Immature natural killer cell (primary cell): ENCODE results near the gene MBNL2. TPM values are rescaled to one million over a fixed set of nuclear protein-coding genes. Genes with fewer than 3 reads are reported as not detected.

Experiments
- DNase-seq, 3 donors: peaks; one replicate each; pipeline ENCODE4 v3.0.0; 2022; ENCODE audit warnings: mixed read lengths in 1 of 3
- H3K27ac Mint-ChIP-seq, 6 donors: one replicate each; pipeline ENCODE4 v1.8.0; 2020; ENCODE audit warnings: mixed read lengths in 6 of 6, mild to moderate bottlenecking in 5 of 6, inconsistent platforms in 4 of 6, moderate library complexity in 3 of 6
- H3K27me3 Mint-ChIP-seq, 3 donors: one replicate each; pipeline ENCODE4 v1.8.0; 2020 to 2021; ENCODE audit warnings: low read depth in 3 of 3, mild to moderate bottlenecking in 3 of 3, mixed read lengths in 3 of 3, moderate library complexity in 3 of 3, inconsistent platforms in 1 of 3
- H3K36me3 Mint-ChIP-seq, 3 donors: one replicate each; pipeline ENCODE4 v1.8.0; 2020; ENCODE audit warnings: mixed read lengths in 3 of 3, inconsistent platforms in 2 of 3, mild to moderate bottlenecking in 2 of 3
- H3K4me1 Mint-ChIP-seq, 2 donors: one replicate each; pipeline ENCODE4 v1.8.0; 2020; ENCODE audit warnings: inconsistent platforms in 2 of 2, mild to moderate bottlenecking in 2 of 2, mixed read lengths in 2 of 2, moderate library complexity in 1 of 2
- H3K4me3 Mint-ChIP-seq, 5 donors: one replicate each; pipeline ENCODE4 v1.8.0; 2020; ENCODE audit warnings: mild to moderate bottlenecking in 5 of 5, mixed read lengths in 5 of 5, inconsistent platforms in 3 of 5, moderate library complexity in 3 of 5
- H3K9me3 Mint-ChIP-seq, 6 donors: one replicate each; pipeline ENCODE4 v1.8.0; 2020; ENCODE audit warnings: mild to moderate bottlenecking in 6 of 6, mixed read lengths in 6 of 6, inconsistent platforms in 4 of 6, moderate library complexity in 3 of 6
- polyA plus RNA-seq, 3 donors: library from polyadenylated mRNA; unstranded; fragments of 300-500 nt; fragmentation: Illumina TruSeq; gene quantifications; one replicate each; pipeline ENCODE4 v1.2.3, GENCODE V29; 2021

Gene MBNL2
- polyA plus RNA-seq, 3 donors from 2014 or later, result 11.7 to 19.4 (median 18.6) TPM

- no peaks in the 10 kb centered on the region for H3K9me3 Mint-ChIP-seq
- no peaks in the 10 kb centered on the region for H3K36me3 Mint-ChIP-seq
- H3K4me3 Mint-ChIP-seq, result no peak overlapping the region
- DNase-seq, result no peak
- peaks cover 14 to 18% of the 10 kb centered on the region in 2 donors for H3K4me1 Mint-ChIP-seq
- H3K27ac Mint-ChIP-seq, result no peak overlapping the region
- no peaks in the 10 kb centered on the region for H3K27me3 Mint-ChIP-seq
These were observed 79.4 kb downstream of the MBNL2 start for GRCh38 chr13:97301382-97302095.

- H3K4me3 Mint-ChIP-seq, result no peak overlapping the region
- H3K9me3 Mint-ChIP-seq, result no peaks in the 10 kb centered on the region
- no peaks in the 10 kb centered on the region for H3K36me3 Mint-ChIP-seq
- H3K4me1 Mint-ChIP-seq, result peaks cover 16 to 25% of the 10 kb centered on the region in 2 donors
- H3K27me3 Mint-ChIP-seq, result no peaks in the 10 kb centered on the region
- no peak for DNase-seq
- no peak overlapping the region for H3K27ac Mint-ChIP-seq
These were observed 80.5 kb downstream of the MBNL2 start for GRCh38 chr13:97302611-97303010.

GRCh38 chr13:97306106-97306505 lies 84.0 kb downstream of the MBNL2 start:
- Mint-ChIP-seq H3K36me3 (peaks cover 5 to 10% (median 6%) of the 10 kb centered on the region in 3 donors), H3K27me3 (peaks cover 0 to 2% (median 0%) of the 10 kb centered on the region in 3 donors), H3K4me3 (no peak overlapping the region), H3K4me1 (peaks cover 14 to 26% of the 10 kb centered on the region in 2 donors), H3K27ac (no peak overlapping the region), H3K9me3 (no peaks in the 10 kb centered on the region)
- no peak for DNase-seq

DNA sequence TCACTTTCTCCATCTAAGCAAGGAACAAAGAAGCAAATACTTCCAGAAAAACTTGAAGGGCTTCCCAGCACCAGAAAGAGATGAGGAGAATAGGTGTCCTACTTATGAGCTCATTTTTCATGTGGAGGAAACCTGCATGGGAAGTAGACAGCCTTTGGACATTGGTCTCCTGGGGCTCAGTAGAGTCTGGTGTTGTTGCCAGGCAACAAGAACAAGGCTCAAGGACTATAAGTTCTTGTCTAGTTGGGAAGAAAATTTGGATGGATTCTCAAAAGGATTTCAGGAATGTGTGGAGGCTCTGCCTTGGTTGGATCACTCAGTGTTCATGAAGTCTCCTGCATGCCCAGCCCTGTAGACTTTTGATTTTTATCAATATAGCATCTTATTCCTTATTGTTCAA lies 84.5 kb downstream of the MBNL2 start:
- H3K4me1 Mint-ChIP-seq, result peaks cover 14 to 27% of the 10 kb centered on the region in 2 donors
- H3K9me3 Mint-ChIP-seq, result no peaks in the 10 kb centered on the region
- peaks cover 0 to 2% (median 0%) of the 10 kb centered on the region in 3 donors for H3K27me3 Mint-ChIP-seq
- no peak overlapping the region for H3K4me3 Mint-ChIP-seq
- no peak for DNase-seq
- H3K27ac Mint-ChIP-seq, result no peak overlapping the region
- H3K36me3 Mint-ChIP-seq, result peaks cover 5 to 10% (median 6%) of the 10 kb centered on the region in 3 donors

DNA sequence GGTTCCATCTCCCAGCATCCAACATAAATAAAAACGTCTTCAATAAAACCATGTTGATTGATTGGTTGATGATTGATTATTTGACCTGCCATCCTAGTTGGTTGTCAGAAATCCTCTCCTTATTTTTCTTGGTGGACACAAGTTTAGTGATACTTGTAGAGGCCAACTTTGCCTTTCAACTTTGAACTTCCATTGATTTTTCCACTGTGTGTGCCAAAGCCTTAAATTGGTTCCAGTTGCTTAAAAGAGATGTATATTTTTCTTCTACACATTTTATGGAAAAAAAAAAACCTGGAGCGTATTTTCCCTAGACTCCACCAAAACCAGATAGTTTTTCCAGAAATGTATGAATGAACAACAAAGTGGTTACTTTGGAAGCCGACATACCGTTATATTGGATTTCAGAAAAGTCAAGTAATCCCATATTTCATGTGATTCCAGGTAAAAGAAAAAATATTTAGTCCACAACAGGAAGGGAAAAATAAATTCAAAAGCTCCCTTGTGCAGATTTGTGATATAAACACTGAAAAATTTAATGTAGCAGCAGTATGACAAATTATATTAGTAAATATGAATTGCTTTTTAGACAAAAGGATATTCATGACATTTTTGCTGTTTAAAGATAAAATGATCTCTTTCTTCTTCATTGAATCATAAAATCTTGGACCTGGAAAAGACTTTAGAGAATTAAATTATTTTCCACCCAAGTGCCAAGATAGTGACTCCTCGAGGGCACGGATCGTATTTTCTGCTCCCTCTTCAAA lies 85.2 kb downstream of the MBNL2 start:
- H3K4me3 Mint-ChIP-seq, result no peak overlapping the region
- H3K4me1 Mint-ChIP-seq, result peaks cover 14 to 34% of the 10 kb centered on the region in 2 donors
- DNase-seq, result no peak
- peaks cover 5 to 10% (median 6%) of the 10 kb centered on the region in 3 donors for H3K36me3 Mint-ChIP-seq
- no peaks in the 10 kb centered on the region for H3K9me3 Mint-ChIP-seq
- peaks cover 0 to 2% (median 0%) of the 10 kb centered on the region in 3 donors for H3K27me3 Mint-ChIP-seq
- peak overlapping the region in 1 of 6 donors; percentile 15 for H3K27ac Mint-ChIP-seq

DNA sequence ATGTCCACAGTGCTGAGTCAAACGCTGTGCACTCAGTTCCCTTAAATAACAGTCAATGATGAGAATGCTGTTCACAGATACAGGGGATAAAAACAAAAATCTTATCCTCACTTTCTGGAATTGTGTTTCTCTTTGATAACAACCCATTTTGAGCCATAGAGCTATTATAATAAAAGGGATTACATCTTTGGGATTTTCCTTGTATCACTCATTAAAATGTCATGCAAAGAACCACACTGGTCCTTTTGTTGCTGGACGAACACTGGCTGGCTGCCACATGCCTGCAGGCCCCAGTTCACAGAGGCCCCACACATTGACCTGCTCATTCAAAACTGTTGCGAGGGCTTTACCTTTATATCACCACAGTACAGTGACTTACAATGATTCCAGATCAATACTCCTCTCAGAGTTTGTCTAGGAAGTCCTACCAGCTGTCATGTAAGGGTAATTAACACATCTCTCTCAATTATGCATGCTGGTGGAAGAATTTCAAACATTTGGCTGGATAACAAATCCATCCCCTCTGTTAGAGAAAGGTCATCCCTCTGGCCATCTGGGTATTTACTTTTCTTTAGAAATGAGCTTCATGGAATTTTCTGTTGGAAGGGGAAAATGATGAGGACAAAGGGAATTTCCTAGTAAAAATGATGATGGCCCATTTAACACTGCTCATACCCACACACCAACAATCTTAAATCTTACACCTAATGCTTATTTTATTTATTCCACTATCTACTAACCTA lies 85.9 kb downstream of the MBNL2 start:
- Mint-ChIP-seq H3K4me3 (no peak overlapping the region), H3K9me3 (no peaks in the 10 kb centered on the region), H3K27me3 (peaks cover 0 to 2% (median 0%) of the 10 kb centered on the region in 3 donors), H3K4me1 (peaks cover 14 to 41% of the 10 kb centered on the region in 2 donors), H3K27ac (no peak overlapping the region), H3K36me3 (peaks cover 5 to 10% (median 6%) of the 10 kb centered on the region in 3 donors)
- DNase-seq, result no peak

DNA sequence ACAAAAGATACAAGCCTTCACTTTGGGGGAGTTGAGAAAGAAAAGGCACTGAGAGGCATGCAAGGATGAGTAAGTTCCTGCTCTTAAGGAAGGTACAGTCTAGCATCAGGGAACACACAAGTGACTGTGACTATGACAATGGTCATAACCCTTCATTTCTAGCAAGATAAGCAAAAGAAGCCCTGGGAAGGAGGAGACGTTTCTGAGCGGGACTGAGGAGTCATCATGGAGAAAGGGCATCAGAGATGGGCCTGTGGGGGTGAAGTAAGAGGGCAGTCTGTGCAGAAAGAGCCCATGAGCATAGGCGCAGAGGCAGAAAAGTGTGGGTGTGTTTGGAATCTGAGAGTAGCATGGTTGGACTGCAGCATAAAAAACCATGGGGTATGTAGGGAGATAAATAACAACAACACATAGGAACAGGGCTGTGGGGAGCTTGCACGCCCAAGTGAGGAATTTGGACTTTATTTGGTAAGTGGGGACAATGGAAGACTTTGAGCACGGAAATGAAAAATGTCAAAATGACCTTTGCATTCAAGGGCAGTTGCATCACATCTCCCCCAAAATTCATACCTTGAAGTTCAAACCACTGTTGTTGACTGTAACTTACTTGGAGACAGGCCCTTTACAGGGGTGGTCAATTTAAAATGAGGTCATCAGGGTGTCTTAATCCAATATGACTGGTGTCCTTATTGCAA lies 86.7 kb downstream of the MBNL2 start:
- Mint-ChIP-seq H3K9me3 (no peaks in the 10 kb centered on the region), H3K4me3 (no peak overlapping the region), H3K4me1 (peaks cover 20 to 48% of the 10 kb centered on the region in 2 donors), H3K27ac (no peak overlapping the region), H3K27me3 (peaks cover 0 to 2% (median 0%) of the 10 kb centered on the region in 3 donors), H3K36me3 (peaks cover 5 to 10% (median 6%) of the 10 kb centered on the region in 3 donors)
- DNase-seq, result no peak

- Mint-ChIP-seq H3K4me1 (peaks cover 28 to 64% of the 10 kb centered on the region in 2 donors), H3K36me3 (peaks cover 5 to 10% (median 6%) of the 10 kb centered on the region in 3 donors)
- DNase-seq, result no peak
These were observed 88.8 kb downstream of the MBNL2 start for GRCh38 chr13:97310809-97311436.

DNA sequence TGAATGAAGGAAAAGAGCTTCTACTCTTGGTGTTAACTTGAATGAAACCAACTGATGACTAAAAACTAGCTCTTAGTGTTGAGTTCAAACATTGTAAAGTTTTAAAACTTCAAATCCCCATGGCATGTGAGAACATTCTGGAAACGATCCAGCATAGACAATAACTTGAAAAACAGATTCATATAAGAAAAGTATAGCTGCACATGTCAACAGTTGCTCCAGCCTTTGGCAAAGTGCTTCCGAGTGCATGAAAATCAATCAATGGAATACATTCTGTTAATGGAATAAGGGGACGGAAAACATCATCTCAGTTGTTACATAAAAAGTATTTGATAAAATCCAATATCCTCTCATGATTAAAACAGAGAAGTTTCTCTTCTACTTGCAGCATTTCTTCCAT lies 89.8 kb downstream of the MBNL2 start:
- Mint-ChIP-seq H3K4me3 (no peak overlapping the region), H3K36me3 (peaks cover 5 to 10% (median 6%) of the 10 kb centered on the region in 3 donors), H3K27me3 (peaks cover 0 to 3% (median 2%) of the 10 kb centered on the region in 3 donors), H3K4me1 (peaks cover 33 to 66% of the 10 kb centered on the region in 2 donors), H3K9me3 (no peaks in the 10 kb centered on the region), H3K27ac (no peak overlapping the region)
- no peak for DNase-seq

More at GRCh38 chr13:97310809-97311436, 88.8 kb downstream of the MBNL2 start:
- Mint-ChIP-seq H3K27me3 (peaks cover 0 to 2% (median 0%) of the 10 kb centered on the region in 3 donors), H3K9me3 (no peaks in the 10 kb centered on the region), H3K27ac (no peak overlapping the region), H3K4me3 (no peak overlapping the region)

GRCh38 chr13:97313551-97314260 lies 91.6 kb downstream of the MBNL2 start:
- no peak for DNase-seq
- Mint-ChIP-seq H3K4me1 (peaks cover 31 to 75% of the 10 kb centered on the region in 2 donors), H3K27ac (peak overlapping the region in 1 of 6 donors; percentile 6), H3K27me3 (peaks cover 0 to 3% (median 1%) of the 10 kb centered on the region in 3 donors), H3K4me3 (no peak overlapping the region), H3K9me3 (no peaks in the 10 kb centered on the region), H3K36me3 (peaks cover 3 to 8% (median 4%) of the 10 kb centered on the region in 3 donors)

DNA sequence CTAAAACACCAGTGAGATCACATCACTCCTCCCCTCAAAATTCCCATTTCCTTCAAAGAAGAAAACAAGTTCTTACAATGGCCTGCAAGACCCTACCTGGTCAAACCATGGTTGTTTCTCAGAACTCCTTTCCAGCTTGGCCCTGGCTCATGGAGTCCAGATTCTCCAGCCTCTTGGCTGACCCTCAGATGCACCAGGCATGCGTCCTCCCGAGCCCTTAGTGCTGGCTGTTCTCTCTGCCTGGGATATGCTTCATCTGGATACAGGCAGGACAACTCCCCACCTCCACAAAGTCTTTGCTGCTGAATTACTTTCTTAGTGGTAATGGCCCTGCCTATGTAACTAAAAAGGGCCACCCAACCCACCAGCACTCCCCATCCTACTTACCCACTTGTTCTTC lies 94.3 kb downstream of the MBNL2 start:
- Mint-ChIP-seq H3K9me3 (no peaks in the 10 kb centered on the region), H3K4me1 (peaks cover 34 to 82% of the 10 kb centered on the region in 2 donors), H3K27me3 (peaks cover 0 to 3% (median 0%) of the 10 kb centered on the region in 3 donors), H3K4me3 (no peak overlapping the region), H3K27ac (no peak overlapping the region), H3K36me3 (no peaks in the 10 kb centered on the region)
- DNase-seq, result no peak

- Mint-ChIP-seq H3K4me1 (peaks cover 43 to 80% of the 10 kb centered on the region in 2 donors), H3K9me3 (no peaks in the 10 kb centered on the region), H3K4me3 (no peak overlapping the region), H3K27me3 (peaks cover 0 to 3% (median 0%) of the 10 kb centered on the region in 3 donors), H3K36me3 (no peaks in the 10 kb centered on the region), H3K27ac (no peak overlapping the region)
- DNase-seq, result no peak
These were observed 95.8 kb downstream of the MBNL2 start for GRCh38 chr13:97317933-97318332.
